ENCODE measurements around the gene IL19. TPM values are rescaled to one million over a fixed set of nuclear protein-coding genes. Genes with fewer than 3 reads are reported as not detected.
A peak's percentile ranks its signal among the peaks of the same experiment; 100 is the strongest.

The IL19 gene
- total and polyA plus RNA-seq, 9 of the 15 experiments (the other 6 are each of a cell fraction or from before 2014, with no cell fraction given), result not detected

DNA sequence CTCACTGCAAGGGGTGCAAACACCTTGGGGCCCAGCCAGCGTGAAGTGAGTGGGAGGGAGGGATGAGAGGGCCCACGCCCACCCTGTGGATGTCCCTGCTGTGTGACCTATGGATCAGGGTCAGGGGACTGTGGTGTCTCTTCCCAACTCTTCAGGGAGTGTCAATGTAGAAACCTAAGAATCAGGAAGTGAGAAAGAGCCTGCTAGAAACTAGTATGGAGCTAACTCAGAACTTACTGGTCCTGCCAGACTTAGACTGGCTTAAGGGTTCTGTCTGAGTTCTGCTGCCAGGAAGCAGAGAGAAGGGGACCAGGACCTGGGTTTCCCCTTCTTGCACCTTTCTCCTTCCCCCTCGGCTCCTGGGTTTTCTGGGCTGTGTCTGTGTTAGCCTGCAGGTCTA lies 3.5 kb downstream of the IL19 start:
- DNase-seq (ENCODE audit: extremely low read depth in 1 of 4, low spot score in 3 of 4) (no peak), ATAC-seq (no peak), FAIRE-seq (no peak)
- WGBS (ENCODE audit: insufficient coverage, low coverage, missing lambda C conversion rate), result 3% methylated on average over 3 of the region's 3 CpGs
- Histone ChIP-seq H3K9ac (ENCODE audit: insufficient read depth in 1 of 2, low read depth in 2 of 2, low read length in 2 of 2) (no peak overlapping the region), H3K4me2 (ENCODE audit: insufficient read depth, low read length) (no peak overlapping the region), H3K27me3 (ENCODE audit: control insufficient read depth in 2 of 2, insufficient read depth in 2 of 2, low read length in 2 of 2) (peaks cover 41 to 76% of the 10 kb centered on the region in 2 experiments), H3K36me3 (ENCODE audit: control insufficient read depth, insufficient read depth, low read length) (no peaks in the 10 kb centered on the region), H2AFZ (ENCODE audit: low read depth, low read length) (no peak overlapping the region), H3K4me3 (no peak overlapping the region), H3K9me3 (replicated peaks; ENCODE audit: control insufficient read depth, insufficient read depth, low read depth, low read length) (no peaks in the 10 kb centered on the region), H3K4me1 (replicated peaks in 1 of 2; ENCODE audit: control insufficient read depth in 2 of 2, insufficient read depth in 2 of 2, low read length in 2 of 2) (peaks cover 0 to 12% of the 10 kb centered on the region in 2 experiments; a peak in 3 of 5 replicates), H3K27ac (ENCODE audit: extremely low read depth, low read depth, low read length) (no peak overlapping the region), H3K9me1 (ENCODE audit: control insufficient read depth, insufficient read depth, low read length) (no peaks in the 10 kb centered on the region), H4K20me1 (replicated peaks; ENCODE audit: control insufficient read depth, insufficient read depth, low read length) (no peaks in the 10 kb centered on the region), H3K79me2 (ENCODE audit: control insufficient read depth, insufficient read depth, low read length) (no peaks in the 10 kb centered on the region)
- TF ChIP-seq STAG1 (CRISPR knock-in tag; IDR thresholded peaks at IDR 0.05; ENCODE audit: borderline replicate concordance) (no peak), ZNF274 (IDR thresholded peaks at IDR 0.05; ENCODE audit: borderline replicate concordance, low read depth, low read length) (no peak), SPI1 (IDR thresholded peaks at IDR 0.05; ENCODE audit: borderline replicate concordance, low read depth, low read length) (peak; percentile 31; the same call in 1 of the 2 replicates), ZNF764 (CRISPR knock-in tag; IDR thresholded peaks at IDR 0.05; ENCODE audit: low read depth) (no peak)
- TF ChIP-seq, protein P1, sequence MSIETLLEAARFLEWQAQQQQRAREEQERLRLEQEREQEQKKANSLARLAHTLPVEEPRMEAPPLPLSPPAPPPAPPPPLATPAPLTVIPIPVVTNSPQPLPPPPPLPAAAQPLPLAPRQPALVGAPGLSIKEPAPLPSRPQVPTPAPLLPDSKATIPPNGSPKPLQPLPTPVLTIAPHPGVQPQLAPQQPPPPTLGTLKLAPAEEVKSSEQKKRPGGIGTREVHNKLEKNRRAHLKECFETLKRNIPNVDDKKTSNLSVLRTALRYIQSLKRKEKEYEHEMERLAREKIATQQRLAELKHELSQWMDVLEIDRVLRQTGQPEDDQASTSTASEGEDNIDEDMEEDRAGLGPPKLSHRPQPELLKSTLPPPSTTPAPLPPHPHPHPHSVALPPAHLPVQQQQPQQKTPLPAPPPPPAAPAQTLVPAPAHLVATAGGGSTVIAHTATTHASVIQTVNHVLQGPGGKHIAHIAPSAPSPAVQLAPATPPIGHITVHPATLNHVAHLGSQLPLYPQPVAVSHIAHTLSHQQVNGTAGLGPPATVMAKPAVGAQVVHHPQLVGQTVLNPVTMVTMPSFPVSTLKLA (conservative IDR thresholded peaks at IDR 0.05), result no peak
- BruUV-seq (replicated peaks), result no TSS peak
- CTCF ChIA-PET (ENCODE audit: low intra/inter-chr PET ratio), result no interaction called here
- in situ Hi-C loops (cut with MboI), result no loop called here
- POLR2A ChIA-PET, result interaction anchor here (0.7 to 1.1 kb wide), 3 partner anchors 9 to 142 kb away, joined by 3 read pairs; no protein-coding TSS in a partner anchor
- intact Hi-C loops (cut with micrococcal nuclease), result no loop called here

All from K562 (cell line).